CD14-positive monocyte (primary cell): Measurements from ENCODE around the gene MSANTD3. TPM values are rescaled to one million over a fixed set of nuclear protein-coding genes. Genes with fewer than 3 reads are reported as not detected.

ENCODE experiments used
- DNase-seq, 3 donors: peaks; one replicate each; pipeline ENCODE4 v3.0.0-alpha.2; 2011 to 2022
- H2AFZ ChIP-seq: 2 replicates; pipeline ENCODE4 v1.6.0; 2012; ENCODE audit warnings: mild to moderate bottlenecking, low read depth, low read length, inconsistent platforms; ENCODE audit not compliant: insufficient read depth, poor library complexity, severe bottlenecking
- H3K27ac ChIP-seq, 2 donors: 1 replicate in 1 of 2; 2 replicates in 1 of 2; pipeline ENCODE4 v1.5.1; 2012 to 2013; ENCODE audit warnings: low read length in 2 of 2, control low read depth in 1 of 2, inconsistent platforms in 1 of 2, low read depth in 1 of 2, mild to moderate bottlenecking in 1 of 2
- H3K27me3 ChIP-seq, 2 donors: one replicate each; pipeline versions ENCODE4 v1.6.0 to v1.6.1; 2011 to 2013; ENCODE audit warnings: low read length in 2 of 2; ENCODE audit not compliant: control insufficient read depth in 2 of 2, insufficient read depth in 2 of 2
- H3K36me3 ChIP-seq, 2 donors: replicated peaks in 1 of 2; 1 replicate in 1 of 2; 2 replicates in 1 of 2; pipeline versions ENCODE4 v1.5.1 to v1.6.1; 2012 to 2013; ENCODE audit warnings: low read length in 2 of 2, control low read depth in 1 of 2, inconsistent platforms in 1 of 2, mild to moderate bottlenecking in 1 of 2; ENCODE audit not compliant: insufficient read depth in 2 of 2, control insufficient read depth in 1 of 2
- H3K4me1 ChIP-seq, 2 donors: 1 replicate in 1 of 2; 2 replicates in 1 of 2; pipeline versions ENCODE4 v1.5.1 to v1.6.1; 2012 to 2013; ENCODE audit warnings: low read length in 2 of 2, control low read depth in 1 of 2, inconsistent platforms in 1 of 2, mild to moderate bottlenecking in 1 of 2, moderate library complexity in 1 of 2; ENCODE audit not compliant: insufficient read depth in 2 of 2, control insufficient read depth in 1 of 2
- H3K4me2 ChIP-seq: replicated peaks from 2 replicates; pipeline ENCODE3; 2012; ENCODE audit warnings: low read length, moderate library complexity, mild to moderate bottlenecking; ENCODE audit not compliant: poor library complexity, severe bottlenecking; ENCODE audit errors: extremely low read depth
- H3K4me3 ChIP-seq, 3 experiments: fragments of 200-600 bp in 1 of 3; sonication (generic) in 1 of 3; replicated peaks in 1 of 3; 1 replicate in 2 of 3; 2 replicates in 1 of 3; pipeline ENCODE4 v1.5.1; 2011 to 2013; ENCODE audit warnings: low read length in 3 of 3, mild to moderate bottlenecking in 3 of 3, control low read depth in 2 of 3, low read depth in 2 of 3, inconsistent platforms in 1 of 3, moderate library complexity in 1 of 3
- H3K79me2 ChIP-seq: 2 replicates; pipeline ENCODE4 v1.6.0; 2012; ENCODE audit warnings: mild to moderate bottlenecking, control low read depth, inconsistent platforms, low read length, moderate library complexity; ENCODE audit not compliant: insufficient read depth
- H3K9ac ChIP-seq: 2 replicates; pipeline ENCODE4 v1.6.0; 2017; ENCODE audit warnings: low read length, mild to moderate bottlenecking; ENCODE audit not compliant: insufficient read depth, poor library complexity, severe bottlenecking
- H3K9me3 ChIP-seq, 2 donors: replicated peaks in 1 of 2; 1 replicate in 1 of 2; 2 replicates in 1 of 2; pipeline versions ENCODE4 v1.5.1 to v1.6.1; 2012 to 2013; ENCODE audit warnings: low read length in 2 of 2, control low read depth in 1 of 2; ENCODE audit not compliant: control insufficient read depth in 1 of 2, insufficient read depth in 1 of 2
- H4K20me1 ChIP-seq: 2 replicates; pipeline ENCODE4 v1.6.0; 2012; ENCODE audit warnings: mild to moderate bottlenecking, low read length, control low read depth, moderate library complexity; ENCODE audit not compliant: insufficient read depth
- H3K27ac Mint-ChIP-seq, 7 donors: one replicate each; pipeline ENCODE4 v1.8.0; 2020; ENCODE audit warnings: mild to moderate bottlenecking in 7 of 7, mixed read lengths in 7 of 7, moderate library complexity in 6 of 7, inconsistent platforms in 2 of 7
- H3K27me3 Mint-ChIP-seq, 3 donors: one replicate each; pipeline ENCODE4 v1.8.0; 2021 to 2022; ENCODE audit warnings: low read depth in 3 of 3, mild to moderate bottlenecking in 3 of 3, mixed read lengths in 3 of 3, moderate library complexity in 3 of 3, inconsistent platforms in 1 of 3
- H3K36me3 Mint-ChIP-seq, 2 donors: one replicate each; pipeline ENCODE4 v1.8.0; 2020; ENCODE audit warnings: mixed read lengths in 2 of 2, inconsistent platforms in 1 of 2, mild to moderate bottlenecking in 1 of 2
- H3K4me1 Mint-ChIP-seq: one replicate; pipeline ENCODE4 v1.8.0; 2020; ENCODE audit warnings: mild to moderate bottlenecking, mixed read lengths
- H3K4me3 Mint-ChIP-seq, 2 donors: one replicate each; pipeline ENCODE4 v1.8.0; 2020; ENCODE audit warnings: mild to moderate bottlenecking in 2 of 2, mixed read lengths in 2 of 2, moderate library complexity in 1 of 2
- H3K9me3 Mint-ChIP-seq, 7 donors: one replicate each; pipeline ENCODE4 v1.8.0; 2020 to 2022; ENCODE audit warnings: mixed read lengths in 7 of 7, mild to moderate bottlenecking in 6 of 7, moderate library complexity in 6 of 7, inconsistent platforms in 2 of 7
- WGBS: methylation state at CpG from one replicate; pipeline ENCODE4 v1.1.5; 2013; ENCODE audit warnings: missing lambda C conversion rate; ENCODE audit not compliant: insufficient coverage; 5-methylcytosine and 5-hydroxymethylcytosine counted together
- intact Hi-C, 2 donors: fragments of 100-400 bp; cut with micrococcal nuclease; formaldehyde crosslinking; loops; one replicate each; pipeline versions ENCODE4 v1.15.0 to v1.15.1; 2023
- polyA plus RNA-seq, 3 donors: library from polyadenylated mRNA; depleted of rRNA in 1 of 3; unstranded in 2 of 3; stranded (reverse) in 1 of 3; fragments of 300-500 nt in 2 of 3; fragments of >200 nt in 1 of 3; fragmentation: Illumina TruSeq in 2 of 3; gene quantifications; 1 replicate in 2 of 3; 2 replicates in 1 of 3; pipeline ENCODE4 v1.2.3, GENCODE V29; 2012 to 2021
- TF ChIP-seq, protein P1 (sequence below): fragments of 200-600 bp; IDR thresholded peaks from one replicate; pipeline ENCODE4 v1.8.0; 2022; ENCODE audit warnings: antibody characterized with exemption, mild to moderate bottlenecking

Gene MSANTD3
- polyA plus RNA-seq, 3 donors = 0.82 to 1.7 (median 1.1) TPM

GRCh38 chr9:100499460-100499859 lies 72.5 kb downstream of the MSANTD3 start:
- Histone ChIP-seq H3K9me3 (no peaks in the 10 kb centered on the region), H3K9ac (no peak overlapping the region), H3K27ac (no peak overlapping the region), H3K36me3 (no peaks in the 10 kb centered on the region), H3K4me1 (no peaks in the 10 kb centered on the region), H3K27me3 (no peaks in the 10 kb centered on the region), H3K4me3 (no peak overlapping the region), H4K20me1 (no peaks in the 10 kb centered on the region), H2AFZ (no peak overlapping the region), H3K4me2 (no peak overlapping the region), H3K79me2 (no peaks in the 10 kb centered on the region)
- no peaks in the 10 kb centered on the region for H3K36me3 Mint-ChIP-seq
- intact Hi-C loops = no loop called here
- H3K27ac Mint-ChIP-seq = no peak overlapping the region
- no peaks in the 10 kb centered on the region for H3K4me1 Mint-ChIP-seq
- peaks cover 0 to 4% (median 2%) of the 10 kb centered on the region in 3 donors for H3K27me3 Mint-ChIP-seq
- no peak for DNase-seq
- H3K9me3 Mint-ChIP-seq = peaks cover 0 to 2% (median 0%) of the 10 kb centered on the region in 7 donors
- H3K4me3 Mint-ChIP-seq = no peak overlapping the region
- TF ChIP-seq, protein P1, sequence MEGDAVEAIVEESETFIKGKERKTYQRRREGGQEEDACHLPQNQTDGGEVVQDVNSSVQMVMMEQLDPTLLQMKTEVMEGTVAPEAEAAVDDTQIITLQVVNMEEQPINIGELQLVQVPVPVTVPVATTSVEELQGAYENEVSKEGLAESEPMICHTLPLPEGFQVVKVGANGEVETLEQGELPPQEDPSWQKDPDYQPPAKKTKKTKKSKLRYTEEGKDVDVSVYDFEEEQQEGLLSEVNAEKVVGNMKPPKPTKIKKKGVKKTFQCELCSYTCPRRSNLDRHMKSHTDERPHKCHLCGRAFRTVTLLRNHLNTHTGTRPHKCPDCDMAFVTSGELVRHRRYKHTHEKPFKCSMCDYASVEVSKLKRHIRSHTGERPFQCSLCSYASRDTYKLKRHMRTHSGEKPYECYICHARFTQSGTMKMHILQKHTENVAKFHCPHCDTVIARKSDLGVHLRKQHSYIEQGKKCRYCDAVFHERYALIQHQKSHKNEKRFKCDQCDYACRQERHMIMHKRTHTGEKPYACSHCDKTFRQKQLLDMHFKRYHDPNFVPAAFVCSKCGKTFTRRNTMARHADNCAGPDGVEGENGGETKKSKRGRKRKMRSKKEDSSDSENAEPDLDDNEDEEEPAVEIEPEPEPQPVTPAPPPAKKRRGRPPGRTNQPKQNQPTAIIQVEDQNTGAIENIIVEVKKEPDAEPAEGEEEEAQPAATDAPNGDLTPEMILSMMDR = no peak
- WGBS = no CpG with 5 or more reads among the region's 4 CpGs

DNA sequence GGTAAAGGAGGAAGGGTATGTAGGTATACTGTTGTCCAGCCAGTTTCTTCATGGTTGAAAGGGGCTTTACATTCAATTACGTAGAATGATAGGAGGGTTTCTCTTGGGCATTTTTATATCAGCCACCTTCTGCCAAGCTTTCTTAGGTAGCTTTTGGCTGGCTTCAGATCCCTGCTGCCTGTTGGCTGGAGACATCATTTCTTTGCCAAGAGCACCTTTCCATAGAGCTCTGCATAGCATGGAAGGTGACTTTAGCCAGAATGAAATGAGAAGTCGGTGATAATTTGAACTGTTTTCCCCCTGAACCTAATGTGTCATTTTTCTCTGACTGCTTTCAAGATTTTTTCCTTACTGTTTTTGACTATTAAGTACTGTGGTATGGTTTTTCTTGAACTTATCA lies 72.9 kb downstream of the MSANTD3 start:
- Histone ChIP-seq H3K36me3 (no peaks in the 10 kb centered on the region), H3K27ac (no peak overlapping the region), H4K20me1 (no peaks in the 10 kb centered on the region), H3K4me1 (no peaks in the 10 kb centered on the region), H3K79me2 (no peaks in the 10 kb centered on the region), H3K4me2 (no peak overlapping the region), H3K9me3 (no peaks in the 10 kb centered on the region), H3K27me3 (no peaks in the 10 kb centered on the region), H2AFZ (no peak overlapping the region), H3K9ac (no peak overlapping the region), H3K4me3 (no peak overlapping the region)
- WGBS = no CpG with 5 or more reads among the region's 2 CpGs
- TF ChIP-seq, protein P1 = no peak
- no peak for DNase-seq
- no peak overlapping the region for H3K4me3 Mint-ChIP-seq
- peaks cover 0 to 4% (median 2%) of the 10 kb centered on the region in 3 donors for H3K27me3 Mint-ChIP-seq
- no peaks in the 10 kb centered on the region for H3K36me3 Mint-ChIP-seq
- H3K9me3 Mint-ChIP-seq = peaks cover 0 to 2% (median 0%) of the 10 kb centered on the region in 7 donors
- intact Hi-C loops = no loop called here
- H3K27ac Mint-ChIP-seq = no peak overlapping the region
- no peaks in the 10 kb centered on the region for H3K4me1 Mint-ChIP-seq

Other genes with a start within 250 kb of the MSANTD3 start
- gene TEX10, start 74.2 kb upstream of the MSANTD3 start, polyA plus RNA-seq = 1 to 10 TPM; 3.8 to 6.4 (median 4.5) TPM
- not detected for gene TMEFF1, start 46.0 kb downstream of the MSANTD3 start, polyA plus RNA-seq
- gene CAVIN4, start 150.9 kb downstream of the MSANTD3 start, polyA plus RNA-seq = not detected